ENCODE data around the gene SH3BP2.

GRCh38 chr4:2817137-2817536 lies 24.3 kb downstream of the SH3BP2 start:
- TF ChIP-seq CTCF (conservative IDR thresholded peaks at IDR 0.05): no peak
- no peak for TF ChIP-seq EZH2 (IDR thresholded peaks at IDR 0.05; ENCODE audit: low read depth)

All from PC-9 (cell line).